Spleen (tissue), 3 donors: ENCODE results near the gene PFKP.

ENCODE experiments used
- POLR2A ChIP-seq, 3 donors: fragments of 450-650 bp; IDR thresholded peaks; one replicate each; pipeline ENCODE4 v1.5.1; 2017; ENCODE audit warnings: antibody characterized with exemption in 3 of 3, mild to moderate bottlenecking in 1 of 3
- POLR2AphosphoS5 ChIP-seq, 3 donors: sonication (generic); formaldehyde crosslinking; IDR thresholded peaks; one replicate each; pipeline ENCODE4 v1.5.1; 2017; ENCODE audit warnings: antibody characterized with exemption in 3 of 3

DNA sequence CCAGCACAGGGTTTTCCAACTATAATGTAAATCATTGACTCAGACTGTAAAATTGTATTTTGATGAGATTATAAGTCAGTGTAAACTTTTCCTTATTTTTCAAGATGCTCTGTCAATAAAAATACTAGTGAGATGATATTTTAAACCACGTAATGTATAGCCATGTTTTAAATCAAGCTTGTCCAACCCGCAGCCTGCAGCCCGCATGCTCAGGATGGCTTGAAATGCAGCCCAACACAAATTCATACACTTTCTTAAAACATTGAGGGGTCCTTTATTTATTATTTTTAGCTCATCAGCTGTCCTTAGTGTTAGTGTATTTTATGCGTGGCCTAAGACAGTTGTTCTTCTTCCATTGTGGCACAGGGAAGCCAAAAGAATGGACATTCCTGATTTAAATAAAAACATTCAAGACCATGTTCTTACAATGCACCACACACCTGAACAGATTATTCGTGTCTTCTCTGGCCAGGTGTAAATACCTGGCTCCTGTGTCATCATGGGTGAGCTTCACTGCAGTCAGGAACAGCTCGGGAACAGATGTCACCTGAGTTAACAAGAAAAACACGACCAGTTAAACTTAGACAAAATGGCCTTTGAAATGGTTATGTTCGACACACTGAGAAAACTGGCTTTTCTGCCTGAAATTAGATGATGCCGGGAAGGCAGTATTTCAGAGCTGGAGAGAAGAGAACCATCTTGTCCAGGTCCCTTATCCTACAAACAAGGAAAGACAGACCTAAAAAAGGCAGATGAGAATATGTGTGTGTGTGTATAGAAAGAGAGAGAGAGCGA, 99.3 kb downstream of the PFKP start:
- TF ChIP-seq POLR2AphosphoS5 (IDR thresholded peaks at IDR 0.05) = no peak
- TF ChIP-seq POLR2A (IDR thresholded peaks at IDR 0.05) = no peak
